ENCODE results near the gene ZNF79.
A peak's percentile ranks its signal among the peaks of the same experiment; 100 is the strongest.

ZNF79 gene

DNA sequence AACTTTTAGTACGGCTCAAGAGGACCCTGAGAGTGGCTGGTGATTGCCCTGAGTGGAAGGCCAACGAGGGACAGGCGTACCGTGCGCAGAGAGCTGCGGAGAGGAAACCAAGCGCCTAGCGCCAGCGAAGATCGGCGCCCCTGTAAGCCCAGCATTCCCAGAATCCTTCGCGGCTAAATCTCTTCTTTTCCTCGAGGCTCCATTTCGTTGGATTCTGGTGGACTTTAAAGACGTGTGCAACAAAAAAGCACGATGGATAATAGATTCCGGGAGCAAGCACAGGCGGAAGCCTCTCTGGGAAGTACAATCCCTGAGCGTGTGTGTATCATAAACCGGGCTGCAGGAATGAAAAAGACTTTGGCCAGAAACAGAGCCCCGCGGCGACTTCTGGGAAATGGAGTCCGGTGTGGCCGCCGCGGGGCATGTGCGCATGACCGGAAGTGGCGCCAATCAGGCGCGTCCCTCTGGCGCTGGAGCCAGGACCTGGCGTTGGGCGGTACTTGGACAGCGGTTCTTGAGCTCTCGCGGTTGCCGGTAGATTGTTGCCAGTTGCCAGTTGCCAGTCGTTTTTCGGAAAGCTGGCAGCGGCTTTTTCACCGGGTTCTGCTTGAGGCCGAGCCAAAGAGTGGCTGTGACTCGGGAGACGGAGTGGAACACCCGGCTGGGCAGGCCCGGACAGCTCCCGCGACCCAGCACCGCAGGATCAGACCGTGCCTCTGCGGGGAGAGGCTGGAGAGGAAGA lies at the start of gene ZNF79:
Gene ZNF79 (plus strand): TSS at position 449 of the 742 bp plus-strand sequence. CDS start 406 bp downstream, outside the sequence.
- DNase-seq, result peak; percentile 65

DNA sequence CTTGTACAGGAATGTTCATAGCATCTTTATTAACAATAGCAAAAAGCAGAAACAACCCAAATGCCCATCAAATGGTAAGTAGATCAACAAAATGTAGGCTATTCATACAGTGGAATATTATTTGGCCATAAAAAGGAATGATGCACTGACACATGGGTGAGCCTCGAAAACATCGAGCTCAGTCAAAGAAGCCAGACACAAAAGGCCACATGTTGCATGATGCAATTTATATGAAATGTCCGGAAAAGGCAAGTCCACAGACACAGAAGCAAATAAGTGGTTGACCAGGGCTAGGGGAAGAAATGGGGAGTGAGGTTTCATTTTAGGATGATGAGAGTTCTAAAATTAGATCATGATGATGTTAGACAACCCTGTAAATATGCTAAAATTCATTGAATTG lies 43.7 kb upstream of the ZNF79 start:
- DNase-seq, result no peak

DNA sequence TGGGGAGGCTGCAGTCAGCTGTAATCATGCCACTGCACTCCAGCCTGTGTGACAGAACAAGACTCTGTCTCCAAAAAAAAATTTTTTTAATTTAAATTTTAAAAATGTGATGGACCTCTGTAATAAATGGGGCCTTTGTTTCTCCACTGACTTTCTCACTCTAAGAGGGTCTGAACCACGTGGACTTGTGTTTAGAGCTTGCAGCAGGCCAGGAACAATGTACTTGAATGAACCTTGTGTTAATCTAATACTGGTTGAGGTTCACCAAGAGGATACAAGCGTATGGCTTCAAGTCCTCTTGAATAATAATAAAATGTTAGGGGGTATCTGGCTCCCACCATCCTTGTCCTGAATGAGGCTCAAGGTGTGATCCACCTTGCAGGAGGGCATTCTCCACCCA lies 41.6 kb upstream of the ZNF79 start:
- no peak for DNase-seq

DNA sequence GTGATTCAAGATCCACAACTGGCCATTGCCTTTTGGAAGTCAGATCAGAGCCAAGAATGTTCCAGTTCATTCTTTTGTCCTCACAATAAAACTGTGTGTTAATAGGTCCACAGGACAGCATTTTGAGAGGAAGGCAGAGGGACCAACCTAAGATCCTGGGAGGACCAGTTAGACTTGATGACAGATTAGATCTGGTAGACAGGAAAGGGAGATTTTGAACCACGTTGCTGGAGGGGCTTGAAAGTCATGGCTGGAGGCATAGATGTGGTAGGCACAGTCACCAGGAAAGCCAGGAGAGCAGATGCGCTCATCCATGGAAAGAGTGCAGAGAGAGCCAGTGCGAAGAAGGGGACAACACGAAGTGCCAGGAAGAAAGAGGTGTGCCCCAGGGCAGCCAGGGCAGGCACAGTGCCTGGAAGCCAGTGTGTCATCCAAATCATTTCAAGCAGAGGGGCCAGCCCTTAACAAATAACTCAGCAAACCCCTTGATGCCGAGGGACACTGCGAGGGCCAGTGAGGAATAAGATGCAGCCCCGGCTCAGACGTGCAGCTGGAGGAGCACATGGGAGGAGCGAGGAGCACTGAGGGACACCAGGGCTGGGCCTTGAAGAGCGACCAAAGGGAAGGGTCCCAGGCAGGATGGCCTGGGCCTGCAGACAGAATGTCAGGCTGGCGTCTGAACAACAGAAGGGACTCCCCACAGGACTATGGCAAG lies 40.0 kb upstream of the ZNF79 start:
- DNase-seq, result no peak

DNA sequence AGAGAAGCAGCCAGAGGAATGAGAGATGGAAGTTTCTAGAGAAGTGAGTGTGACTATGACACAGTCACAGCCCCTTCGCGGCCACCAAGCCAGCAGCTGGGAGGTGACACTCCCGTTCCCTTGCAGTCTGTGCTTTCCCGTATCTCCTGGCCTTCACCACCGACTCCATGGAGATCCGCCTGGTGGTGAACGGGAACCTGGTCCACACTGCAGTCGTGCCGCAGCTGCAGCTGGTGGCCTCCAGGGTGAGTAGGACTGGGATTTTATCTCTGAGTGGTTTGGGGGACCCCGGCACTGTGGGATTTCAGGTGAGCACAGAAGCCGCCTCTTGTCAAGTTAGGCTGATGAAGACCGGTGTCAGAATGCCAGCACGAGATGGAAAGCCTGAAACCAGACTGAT lies 39.3 kb upstream of the ZNF79 start:
- no peak for DNase-seq

DNA sequence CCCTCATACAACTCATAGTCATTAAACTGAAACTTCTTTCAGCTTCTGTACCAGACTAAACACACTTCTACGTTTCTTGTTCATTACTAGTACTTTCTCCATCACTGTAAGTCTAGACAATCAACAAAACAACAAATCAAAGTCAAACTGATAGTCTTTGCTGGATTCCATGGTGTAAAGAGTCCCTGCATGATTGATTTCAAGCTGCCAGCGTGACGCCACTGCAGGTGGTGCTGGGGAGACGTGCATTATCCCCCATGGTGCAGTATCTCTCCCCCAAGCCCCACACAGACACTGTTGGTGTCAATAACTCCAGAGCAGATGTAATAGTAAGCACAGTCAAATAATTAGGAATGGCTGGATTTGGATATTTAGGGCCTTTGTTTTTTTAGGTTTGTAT lies 37.9 kb upstream of the ZNF79 start:
- DNase-seq, result no peak

- no peak for DNase-seq
Observed at GRCh38 chr9:127386981-127387380, 37.2 kb upstream of the ZNF79 start.

- peak; percentile 94 for DNase-seq
Observed at GRCh38 chr9:127388037-127388855, 35.9 kb upstream of the ZNF79 start.

- no peak for DNase-seq
Observed at GRCh38 chr9:127388856-127389238, 35.3 kb upstream of the ZNF79 start.

DNA sequence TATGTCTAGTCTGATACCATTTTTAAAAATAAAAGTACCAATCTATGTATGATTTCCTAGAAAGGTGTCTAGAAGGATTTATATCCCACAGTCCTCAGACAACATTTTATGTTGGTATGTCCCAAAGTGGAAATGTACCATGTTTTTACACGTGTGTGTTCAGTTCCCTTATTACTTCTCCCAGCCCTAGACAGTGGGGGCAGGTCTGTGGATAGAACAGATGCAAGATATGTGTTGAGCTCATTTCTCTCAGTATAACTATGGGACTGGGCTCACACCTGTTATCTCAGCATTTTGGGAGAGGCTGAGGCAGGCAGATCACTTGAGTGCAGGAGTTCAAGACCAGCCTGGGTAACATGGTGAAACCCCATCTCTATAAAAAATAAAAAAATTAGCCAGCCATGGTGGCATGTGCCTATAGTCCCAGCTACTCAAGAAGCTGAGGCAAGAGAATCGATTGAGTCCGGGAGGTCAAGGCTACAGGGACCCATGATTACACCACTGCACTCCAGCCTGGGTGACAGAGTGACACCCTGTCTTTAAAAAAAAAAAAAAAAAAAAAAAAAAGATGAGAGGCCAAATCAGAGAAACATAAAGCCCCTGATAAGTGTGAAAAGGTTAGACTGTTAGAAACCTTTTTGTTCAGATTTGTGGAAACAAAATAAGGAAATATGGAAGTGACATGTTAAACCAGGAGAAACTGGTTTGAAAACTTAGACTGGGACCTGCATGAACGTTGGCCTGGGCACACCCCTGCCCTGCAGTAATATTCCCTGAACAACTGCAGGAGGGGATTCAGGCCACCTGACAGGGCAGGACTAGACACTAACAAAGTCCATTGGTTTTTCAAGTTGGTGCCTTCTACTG lies 34.6 kb upstream of the ZNF79 start:
- no peak for DNase-seq

DNA sequence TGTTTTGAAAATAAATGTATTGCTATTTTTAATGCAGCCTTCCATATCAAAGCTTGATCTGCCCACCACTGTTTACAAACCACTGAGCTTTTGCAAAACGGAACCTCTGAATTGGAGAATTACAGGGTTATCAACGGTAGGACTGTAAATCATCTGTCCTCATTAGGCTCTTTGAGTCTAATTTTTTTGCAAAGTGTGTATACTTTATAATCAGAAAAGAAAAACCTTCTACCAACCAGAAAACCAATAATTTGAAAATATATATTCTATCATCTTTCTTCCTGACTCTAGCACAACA lies 34.0 kb upstream of the ZNF79 start:
- DNase-seq, result no peak

GRCh38 chr9:127390563-127390962 lies 33.6 kb upstream of the ZNF79 start:
- no peak for DNase-seq

GRCh38 chr9:127392166-127392565 lies 32.0 kb upstream of the ZNF79 start:
- DNase-seq, result no peak

DNA sequence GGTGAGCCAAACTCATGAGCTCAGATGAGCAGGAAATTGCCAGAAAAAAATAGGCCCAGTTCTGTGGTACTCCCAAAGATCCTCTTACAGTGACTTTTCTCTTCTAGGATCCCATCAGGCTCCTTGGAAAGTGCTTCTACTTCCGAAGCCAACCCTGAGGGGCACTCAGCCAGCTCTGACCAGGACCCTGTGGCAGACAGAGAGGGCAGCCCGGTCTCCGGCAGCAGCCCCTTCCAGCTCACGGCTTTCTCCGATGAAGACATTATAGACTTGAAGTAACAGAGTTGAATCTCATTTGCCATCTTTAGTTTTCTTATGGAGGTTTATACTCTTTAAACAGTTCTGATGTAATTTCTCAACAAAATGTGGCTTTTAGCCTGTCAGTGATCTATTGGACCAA lies 31.2 kb upstream of the ZNF79 start:
- no peak for DNase-seq

DNA sequence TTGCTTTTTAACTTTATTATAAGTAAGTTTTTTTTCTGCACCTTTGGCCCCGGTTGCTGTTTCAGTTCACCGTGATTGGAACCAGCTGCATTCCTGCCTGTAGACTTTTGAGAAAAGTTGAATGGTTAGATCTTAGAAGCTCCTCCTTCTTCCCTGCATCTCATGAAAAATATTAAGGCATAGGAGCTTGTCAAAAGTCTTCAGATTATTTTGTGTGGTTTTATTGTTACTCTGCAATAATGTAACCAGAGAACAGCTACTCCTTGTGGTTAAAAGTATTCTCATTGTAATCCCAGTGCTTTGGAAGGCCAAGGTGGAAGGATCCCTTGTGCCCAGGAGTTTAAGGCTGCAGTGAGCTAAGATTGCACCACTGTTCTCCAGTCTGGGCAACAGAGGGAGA lies 30.5 kb upstream of the ZNF79 start:
- no peak for DNase-seq

- no peak for DNase-seq
Observed at GRCh38 chr9:127395497-127396252, 28.5 kb upstream of the ZNF79 start.

DNA sequence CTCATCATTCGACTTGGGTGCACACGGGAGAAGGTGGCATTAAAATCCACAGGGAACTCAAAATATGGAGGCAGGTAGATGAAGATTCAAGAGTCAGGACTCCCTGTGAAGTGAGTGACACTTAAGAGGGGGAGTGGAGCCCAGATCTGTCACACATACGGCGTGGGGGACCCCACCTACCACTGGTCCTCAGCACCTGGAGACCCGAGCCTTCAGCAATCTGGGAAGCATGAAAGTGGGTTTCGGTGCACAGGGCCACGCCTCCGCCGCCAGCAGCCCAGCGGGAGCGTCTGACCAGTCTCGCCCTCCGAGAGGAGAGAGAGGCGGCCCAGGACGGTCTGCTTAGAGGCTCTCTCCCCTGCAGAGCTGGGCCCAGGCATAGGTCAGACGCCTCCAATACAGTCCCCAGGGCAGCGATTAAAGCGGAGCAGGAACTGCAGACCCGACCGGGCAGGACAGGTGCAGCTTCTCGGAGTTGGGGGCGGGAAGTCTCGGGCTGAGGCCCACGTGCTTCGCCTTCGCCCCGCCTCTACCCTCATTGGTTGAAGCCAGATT lies 27.9 kb upstream of the ZNF79 start:
- no peak for DNase-seq

- no peak for DNase-seq
Observed at GRCh38 chr9:127396808-127397645, 27.2 kb upstream of the ZNF79 start, which contains the start of gene SLC2A8. Gene SLC2A8, plus strand, starts transcription at chr9:127397169. Its CDS starts 62 bp downstream, at chr9:127397231.

DNA sequence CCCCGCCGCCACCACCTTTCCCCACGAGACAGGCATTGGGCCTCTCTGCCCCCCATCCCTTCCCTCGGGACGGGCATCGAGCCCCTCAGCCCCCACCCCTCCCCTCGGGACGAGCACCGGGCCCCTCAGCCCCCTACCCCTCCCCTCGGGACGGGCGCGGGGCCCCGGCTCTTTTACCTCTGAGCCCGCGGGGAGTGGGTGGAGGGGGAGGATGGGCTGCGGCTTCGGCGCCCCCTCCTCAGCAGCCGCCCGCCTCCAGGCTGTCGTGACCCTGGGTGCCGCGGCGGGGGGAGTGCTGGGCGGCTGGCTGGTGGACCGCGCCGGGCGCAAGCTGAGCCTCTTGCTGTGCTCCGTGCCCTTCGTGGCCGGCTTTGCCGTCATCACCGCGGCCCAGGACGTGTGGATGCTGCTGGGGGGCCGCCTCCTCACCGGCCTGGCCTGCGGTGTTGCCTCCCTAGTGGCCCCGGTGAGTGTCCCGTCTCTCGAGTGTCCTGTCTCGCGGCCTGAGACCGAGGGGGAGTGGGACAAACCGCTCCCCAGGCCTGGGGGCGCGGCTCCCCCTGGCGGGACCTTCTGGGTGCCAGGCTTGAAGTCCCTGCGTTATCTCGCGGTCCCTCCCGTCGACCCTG lies 26.4 kb upstream of the ZNF79 start:
- no peak for DNase-seq

GRCh38 chr9:127398275-127398647 lies 25.9 kb upstream of the ZNF79 start:
- DNase-seq, result no peak

Measured in GF-D8 (cell line).